Kidney (tissue), 22 donors: ENCODE measurements around the gene REG3A. TPM values are rescaled to one million over a fixed set of nuclear protein-coding genes. Genes with fewer than 3 reads are reported as not detected.

Experiments used
- DNase-seq, 5 donors: peaks; one replicate each; pipeline ENCODE4 v3.0.0-alpha.2; 2013 to 2020
- FAIRE-seq: peaks from 2 replicates; lab custom pipeline; 2012; peaks lifted over from hg19 to GRCh38; lab: Jason Lieb, UNC
- H3K27ac ChIP-seq, 2 donors: one replicate each; pipeline ENCODE4 v1.7.0; 2013; ENCODE audit warnings: low read depth in 2 of 2, low read length in 2 of 2, inconsistent platforms in 1 of 2
- H3K27me3 ChIP-seq: one replicate; pipeline ENCODE4 v1.7.1; 2013; ENCODE audit warnings: low read length, inconsistent platforms; ENCODE audit not compliant: control insufficient read depth, insufficient read depth
- H3K36me3 ChIP-seq, 3 donors: one replicate each; pipeline versions ENCODE4 v1.7.0 to v1.7.1; 2013; ENCODE audit warnings: low read length in 3 of 3, control low read depth in 1 of 3, inconsistent platforms in 1 of 3; ENCODE audit not compliant: insufficient read depth in 3 of 3, control insufficient read depth in 2 of 3
- H3K4me1 ChIP-seq, 3 donors: one replicate each; pipeline versions ENCODE4 v1.7.0 to v1.7.1; 2013; ENCODE audit warnings: low read length in 3 of 3, inconsistent platforms in 1 of 3, low read depth in 1 of 3; ENCODE audit not compliant: control insufficient read depth in 2 of 3, insufficient read depth in 2 of 3
- H3K4me3 ChIP-seq, 3 donors: one replicate each; pipeline versions ENCODE4 v1.7.0 to v1.8.1; 2013; ENCODE audit warnings: low read length in 3 of 3, control low read depth in 1 of 3, inconsistent platforms in 1 of 3
- H3K9ac ChIP-seq, 3 donors: one replicate each; pipeline versions ENCODE4 v1.7.0 to v1.7.1; 2013; ENCODE audit warnings: low read length in 3 of 3, control low read depth in 1 of 3, inconsistent platforms in 1 of 3
- H3K9me3 ChIP-seq, 3 donors: one replicate each; pipeline versions ENCODE4 v1.7.0 to v1.7.1; 2013; ENCODE audit warnings: low read length in 3 of 3, control low read depth in 1 of 3, inconsistent platforms in 1 of 3; ENCODE audit not compliant: control insufficient read depth in 2 of 3, insufficient read depth in 1 of 3
- intact Hi-C: fragments of 100-400 bp; cut with DNase I; formaldehyde crosslinking; loops from one replicate; pipeline ENCODE4 v1.11.1; 2022
- long read RNA-seq, 10 donors: library from polyadenylated mRNA in 1 of 10; unstranded in 1 of 10; transcript quantifications; one replicate each; pipeline ENCODE4 v2.0.0 and lab custom pipeline, GENCODE V29; 2021 to 2026
- polyA plus RNA-seq: library from polyadenylated mRNA; stranded (reverse); fragments of 350-450 nt; fragmentation: Illumina TruSeq; extraction: RNeasy Lipid Tissue Mini Kit (QIAGEN cat#74804); gene quantifications from one replicate; pipeline ENCODE4 v1.2.3, GENCODE V29; 2014; ENCODE audit warnings: low read depth, low replicate concordance; ENCODE audit not compliant: insufficient read depth
- total RNA-seq: library from RNA; stranded (reverse); fragmentation: NEBNext Ultra II Directional; extraction: Animal tissue kit (Norgen Biotek cat#: 25700); gene quantifications from one replicate; pipeline ENCODE4 v1.2.1, GENCODE V29; 2021
- TF ChIP-seq, protein P1 (sequence below): IDR thresholded peaks from 3 replicates; pipeline ENCODE4 v1.5.1; 2012; ENCODE audit warnings: mild to moderate bottlenecking, moderate library complexity, borderline replicate concordance; ENCODE audit not compliant: insufficient read depth; ENCODE audit errors: extremely low read depth
- donor health status: control.
- donor health status: control.
- donor health status: control.
- donor health status: control.
- donor health status: control.
- donor health status: DM: yes; HTN: yes; CAD: no.
- donor health status: Normal renal cell carcinoma (clear cell type).

REG3A gene
- total RNA-seq (not detected), polyA plus RNA-seq (not detected)
- long read RNA-seq, donor 1: 0 reads
- long read RNA-seq, donor 2: 0 reads
- long read RNA-seq, donor 3: 0 reads
- long read RNA-seq, donor 4: 0 reads
- long read RNA-seq, donor 5: 0 reads
- long read RNA-seq, donor 6: 0 reads
- long read RNA-seq, donor 7: 0 reads
- long read RNA-seq, donor 8: 0 reads
- long read RNA-seq, donor 9: 0 reads
- long read RNA-seq, donor 10: 0 reads

DNA sequence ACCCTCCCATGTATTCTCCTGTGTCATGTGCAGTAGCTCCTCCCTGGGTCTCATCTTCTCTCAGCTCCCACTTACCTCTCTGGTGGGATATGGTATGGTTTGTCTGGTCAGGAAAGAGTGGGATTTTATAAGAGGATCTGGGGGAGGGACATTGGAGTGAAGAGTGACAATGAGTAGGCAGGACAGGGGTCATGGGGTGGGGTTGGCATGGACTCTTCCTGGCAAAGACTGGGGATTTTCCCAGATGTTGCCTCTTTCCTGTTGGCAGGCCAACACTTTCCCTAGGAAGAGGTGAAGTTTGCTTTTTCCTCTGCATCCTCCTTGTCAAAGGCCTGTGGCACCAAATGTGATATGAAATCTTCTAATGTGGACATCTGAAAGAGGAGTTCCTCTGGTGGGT lies at the start of gene REG3A:
Gene REG3A (minus strand): TSS at position 101 of the 400 bp plus-strand sequence. CDS start 348 bp downstream, outside the sequence.
- H3K36me3 ChIP-seq: no peaks in the 10 kb centered on the region
- no peaks in the 10 kb centered on the region for H3K27me3 ChIP-seq
- H3K9ac ChIP-seq: no peak within 1 kb of the TSS
- no peak within 1 kb of the TSS for H3K27ac ChIP-seq
- FAIRE-seq: no peak
- intact Hi-C loops: no loop called here
- TF ChIP-seq, protein P1, sequence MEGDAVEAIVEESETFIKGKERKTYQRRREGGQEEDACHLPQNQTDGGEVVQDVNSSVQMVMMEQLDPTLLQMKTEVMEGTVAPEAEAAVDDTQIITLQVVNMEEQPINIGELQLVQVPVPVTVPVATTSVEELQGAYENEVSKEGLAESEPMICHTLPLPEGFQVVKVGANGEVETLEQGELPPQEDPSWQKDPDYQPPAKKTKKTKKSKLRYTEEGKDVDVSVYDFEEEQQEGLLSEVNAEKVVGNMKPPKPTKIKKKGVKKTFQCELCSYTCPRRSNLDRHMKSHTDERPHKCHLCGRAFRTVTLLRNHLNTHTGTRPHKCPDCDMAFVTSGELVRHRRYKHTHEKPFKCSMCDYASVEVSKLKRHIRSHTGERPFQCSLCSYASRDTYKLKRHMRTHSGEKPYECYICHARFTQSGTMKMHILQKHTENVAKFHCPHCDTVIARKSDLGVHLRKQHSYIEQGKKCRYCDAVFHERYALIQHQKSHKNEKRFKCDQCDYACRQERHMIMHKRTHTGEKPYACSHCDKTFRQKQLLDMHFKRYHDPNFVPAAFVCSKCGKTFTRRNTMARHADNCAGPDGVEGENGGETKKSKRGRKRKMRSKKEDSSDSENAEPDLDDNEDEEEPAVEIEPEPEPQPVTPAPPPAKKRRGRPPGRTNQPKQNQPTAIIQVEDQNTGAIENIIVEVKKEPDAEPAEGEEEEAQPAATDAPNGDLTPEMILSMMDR: no peak
- H3K4me3 ChIP-seq: no peak within 1 kb of the TSS
- no peaks in the 10 kb centered on the region for H3K9me3 ChIP-seq
- DNase-seq: no peak
- H3K4me1 ChIP-seq: no peaks in the 10 kb centered on the region

GRCh38 chr2:79200762-79201161 lies 41.2 kb upstream of the REG3A start:
- no peak overlapping the region for H3K27ac ChIP-seq
- intact Hi-C loops: no loop called here
- FAIRE-seq (no peak), DNase-seq (no peak)
- H3K9ac ChIP-seq: no peak overlapping the region
- no peak overlapping the region for H3K4me3 ChIP-seq
- no peaks in the 10 kb centered on the region for H3K4me1 ChIP-seq
- TF ChIP-seq, protein P1: no peak
- no peaks in the 10 kb centered on the region for H3K36me3 ChIP-seq
- no peaks in the 10 kb centered on the region for H3K9me3 ChIP-seq
- H3K27me3 ChIP-seq: no peaks in the 10 kb centered on the region

DNA sequence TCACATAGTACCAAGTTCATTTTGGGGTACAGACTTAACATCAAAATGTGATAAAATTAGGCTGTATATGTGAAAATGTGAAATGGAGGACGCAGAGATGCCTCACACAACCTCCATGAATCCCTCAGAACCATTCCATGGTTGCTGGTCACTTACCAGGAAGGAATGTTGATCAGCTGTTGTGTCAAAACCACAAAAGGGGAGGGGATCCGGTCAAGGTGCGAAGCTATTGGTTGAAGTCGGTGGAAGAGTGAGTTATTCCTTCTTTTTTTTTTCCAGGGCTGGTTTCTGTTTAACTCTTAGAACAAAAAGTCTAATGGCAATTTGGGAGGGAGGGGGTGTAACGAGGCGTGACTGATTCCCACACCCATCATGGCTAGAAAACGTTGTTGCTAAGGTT lies 32.3 kb upstream of the REG3A start:
- H3K4me3 ChIP-seq: no peak overlapping the region
- H3K27me3 ChIP-seq: no peaks in the 10 kb centered on the region
- DNase-seq (peak in 3 of 5 donors; percentile 19 to 37 (median 31)), FAIRE-seq (no peak)
- intact Hi-C loops: no loop called here
- H3K4me1 ChIP-seq: peaks cover 0 to 10% (median 0%) of the 10 kb centered on the region in 3 donors
- H3K9me3 ChIP-seq: no peaks in the 10 kb centered on the region
- no peak overlapping the region for H3K27ac ChIP-seq
- TF ChIP-seq, protein P1: no peak
- H3K9ac ChIP-seq: no peak overlapping the region
- H3K36me3 ChIP-seq: no peaks in the 10 kb centered on the region
